Colonic mucosa (tissue), 4 donors: ENCODE results near the gene NFKBIE. TPM values are rescaled to one million over a fixed set of nuclear protein-coding genes. Genes with fewer than 3 reads are reported as not detected.

ENCODE experiments used
- DNase-seq: peaks from one replicate; pipeline ENCODE4 v3.0.0-alpha.2; 2020
- H3K27ac ChIP-seq: fragments of 200-600 bp; one replicate; pipeline ENCODE4 v1.8.0; 2021
- H3K27me3 ChIP-seq: fragments of 200-600 bp; one replicate; pipeline ENCODE4 v1.8.0; 2021
- H3K36me3 ChIP-seq: fragments of 200-600 bp; one replicate; pipeline ENCODE4 v1.8.0; 2021
- H3K4me1 ChIP-seq: fragments of 200-600 bp; one replicate; pipeline ENCODE4 v1.8.0; 2021; ENCODE audit warnings: mild to moderate bottlenecking
- H3K4me3 ChIP-seq: fragments of 200-600 bp; one replicate; pipeline ENCODE4 v1.8.0; 2021
- H3K9ac ChIP-seq, 2 donors: one replicate each; pipeline ENCODE4 v1.7.0; 2013; ENCODE audit warnings: control low read depth in 2 of 2, low read depth in 2 of 2, low read length in 2 of 2
- H3K9me3 ChIP-seq: fragments of 200-600 bp; one replicate; pipeline ENCODE4 v1.8.0; 2021
- CTCF ChIP-seq: fragments of 200-600 bp; IDR thresholded peaks from one replicate; pipeline ENCODE4 v1.8.0; 2022; ENCODE audit warnings: antibody characterized with exemption, mild to moderate bottlenecking
- intact Hi-C: fragments of 100-400 bp; cut with DNase I; formaldehyde crosslinking; loops from one replicate; pipeline ENCODE4 v1.14.1; 2022
- total RNA-seq, 2 donors: library from RNA; stranded (reverse); fragmentation: NEBNext Ultra II Directional in 1 of 2; extraction: Animal tissue kit (Norgen Biotek cat#: 25700) in 1 of 2; gene quantifications; one replicate each; pipeline ENCODE4 v1.2.1, GENCODE V29; 2021
- donor health status: healthy.
- donor health status: DM: no; HTN: no; CAD: no.
- donor health status: DM: no; HTN: no; CAD: no.

Gene NFKBIE
- total RNA-seq, 2 donors from 2014 or later, result 11.9 to 18.8 TPM

DNA sequence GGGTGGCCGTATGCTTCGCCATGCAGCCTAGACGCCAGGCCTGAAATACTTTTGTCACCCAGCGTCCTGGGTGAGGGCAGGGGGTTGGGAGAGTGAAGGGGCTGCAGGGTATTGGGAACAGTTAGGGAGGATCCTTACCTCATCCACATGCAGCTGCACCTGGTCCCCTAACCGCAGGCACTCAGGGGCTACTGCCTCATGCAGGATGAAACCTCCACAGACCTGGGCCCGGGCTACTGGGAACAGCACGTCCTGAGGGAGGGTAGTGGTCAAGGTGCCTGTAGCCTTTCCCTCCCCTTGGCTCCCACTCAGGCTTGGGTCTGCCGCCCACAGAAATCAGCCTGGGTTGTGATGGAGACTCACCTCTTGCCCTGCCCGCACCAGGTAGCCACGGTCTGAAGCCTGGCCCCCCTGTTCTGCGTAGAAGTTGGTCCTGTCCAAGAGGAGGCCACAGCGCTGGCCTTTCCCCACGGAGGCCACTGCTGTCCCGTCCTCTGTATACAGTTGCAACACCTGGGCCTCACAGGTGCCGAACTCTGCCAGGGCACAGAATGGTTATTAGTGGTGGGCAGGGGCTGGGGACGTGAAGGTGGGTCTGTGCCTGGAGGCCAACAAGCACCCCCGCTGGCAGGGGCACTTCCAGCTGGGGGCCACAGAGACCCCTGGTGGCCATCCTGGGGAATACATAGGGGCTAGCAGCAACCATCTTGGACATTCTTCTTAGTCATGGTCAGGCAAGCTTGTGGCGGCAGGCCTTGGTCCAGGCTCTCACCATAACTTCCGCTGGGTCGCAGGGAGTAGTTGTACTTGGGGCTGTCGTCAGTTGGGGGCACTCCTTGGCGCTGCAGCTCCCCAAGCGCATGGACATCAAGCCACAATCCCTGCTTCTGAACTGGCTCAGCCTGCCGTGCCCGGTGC, 39.2 kb upstream of the NFKBIE start:
- Histone ChIP-seq H3K9ac (no peak overlapping the region), H3K27ac (no peak overlapping the region), H3K4me3 (no peak overlapping the region), H3K4me1 (no peaks in the 10 kb centered on the region), H3K36me3 (no peaks in the 10 kb centered on the region), H3K27me3 (no peaks in the 10 kb centered on the region), H3K9me3 (no peaks in the 10 kb centered on the region)
- intact Hi-C loops, result loop anchor here (2.0 kb wide), 1 partner anchor 36 kb away; no protein-coding TSS in a partner anchor
- peak; percentile 72 for TF ChIP-seq CTCF
- no peak for DNase-seq

GRCh38 chr6:44303842-44304241, 38.5 kb upstream of the NFKBIE start:
- TF ChIP-seq CTCF, result no peak
- H3K4me3 ChIP-seq, result no peak overlapping the region
- DNase-seq, result no peak
- no peaks in the 10 kb centered on the region for H3K27me3 ChIP-seq
- H3K27ac ChIP-seq, result no peak overlapping the region
- no peaks in the 10 kb centered on the region for H3K9me3 ChIP-seq
- intact Hi-C loops, result loop anchor here (2.0 kb wide), 1 partner anchor 35 kb away; no protein-coding TSS in a partner anchor
- H3K4me1 ChIP-seq, result no peaks in the 10 kb centered on the region
- no peaks in the 10 kb centered on the region for H3K36me3 ChIP-seq
- no peak overlapping the region for H3K9ac ChIP-seq

GRCh38 chr6:44302856-44303255, 37.5 kb upstream of the NFKBIE start:
- Histone ChIP-seq H3K27ac (no peak overlapping the region), H3K36me3 (no peaks in the 10 kb centered on the region), H3K27me3 (peaks cover 5% of the 10 kb centered on the region), H3K4me3 (no peak overlapping the region), H3K9ac (no peak overlapping the region), H3K9me3 (no peaks in the 10 kb centered on the region), H3K4me1 (peaks cover 1% of the 10 kb centered on the region)
- TF ChIP-seq CTCF, result no peak
- intact Hi-C loops, result no loop called here
- no peak for DNase-seq

- Histone ChIP-seq H3K4me1 (peaks cover 10% of the 10 kb centered on the region), H3K4me3 (no peak overlapping the region), H3K27ac (no peak overlapping the region), H3K36me3 (no peaks in the 10 kb centered on the region), H3K9ac (no peak overlapping the region), H3K27me3 (peaks cover 13% of the 10 kb centered on the region), H3K9me3 (no peaks in the 10 kb centered on the region)
- intact Hi-C loops, result no loop called here
- no peak for TF ChIP-seq CTCF
- DNase-seq, result no peak
Measured at GRCh38 chr6:44301782-44302564, 36.6 kb upstream of the NFKBIE start.

DNA sequence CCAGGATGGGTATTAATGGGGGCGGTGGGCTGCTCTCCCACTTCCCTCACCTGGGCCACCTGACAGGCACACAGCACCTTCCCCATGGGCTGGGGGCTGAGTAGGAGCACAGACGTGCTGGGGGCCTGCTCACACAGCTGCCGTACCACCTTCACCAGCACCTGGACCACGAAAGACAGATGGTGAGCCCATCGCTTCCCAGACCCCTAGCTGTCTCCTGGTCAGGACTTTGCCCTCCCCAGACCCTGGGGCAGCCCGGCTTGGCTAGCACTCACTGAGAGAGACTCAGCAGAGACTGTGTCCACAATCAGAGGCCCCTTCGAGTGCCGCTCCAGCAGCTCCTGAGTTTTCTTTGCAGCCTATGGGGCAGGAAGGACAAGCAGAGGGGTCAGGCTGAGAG, 35.8 kb upstream of the NFKBIE start:
- no peak for TF ChIP-seq CTCF
- intact Hi-C loops, result no loop called here
- Histone ChIP-seq H3K9me3 (no peaks in the 10 kb centered on the region), H3K4me1 (peaks cover 11% of the 10 kb centered on the region), H3K4me3 (no peak overlapping the region), H3K27me3 (peaks cover 22% of the 10 kb centered on the region), H3K9ac (no peak overlapping the region), H3K27ac (no peak overlapping the region), H3K36me3 (no peaks in the 10 kb centered on the region)
- DNase-seq, result no peak
